Activated T-cell treated with anti-CD3 and anti-CD28 coated beads, Interleukin-2, amount 50 U/mL, for 48 hours (primary cell): Measurements from ENCODE around the gene PTOV1.

Source experiments
- DNase-seq, 2 experiments: peaks; one replicate each; pipeline ENCODE4 v3.0.0-alpha.2; 2020

Gene PTOV1

GRCh38 chr19:49860336-49861102 lies 9.6 kb downstream of the PTOV1 start:
- DNase-seq, result no peak

- DNase-seq, result no peak
These were observed 10.1 kb downstream of the PTOV1 start for GRCh38 chr19:49861107-49861506.

GRCh38 chr19:49861541-49862378 lies 10.8 kb downstream of the PTOV1 start:
- no peak for DNase-seq

GRCh38 chr19:49862391-49863253 lies 11.7 kb downstream of the PTOV1 start:
- DNase-seq, result peak; percentile 38 to 52

- DNase-seq, result no peak
These were observed 12.4 kb downstream of the PTOV1 start for GRCh38 chr19:49863254-49863934.

- DNase-seq, result no peak
These were observed 13.0 kb downstream of the PTOV1 start for GRCh38 chr19:49863935-49864320.

GRCh38 chr19:49864890-49865289 lies 13.9 kb downstream of the PTOV1 start:
- DNase-seq, result no peak

- peak; percentile 92 to 94 for DNase-seq
These were observed 16.2 kb downstream of the PTOV1 start, which contains the start of gene PNKP for GRCh38 chr19:49866933-49867782. Gene PNKP, minus strand, starts transcription at chr19:49867576. Its CDS starts 372 bp downstream, at chr19:49867204.

- DNase-seq, result no peak
These were observed 18.1 kb downstream of the PTOV1 start for GRCh38 chr19:49869009-49869483.

- DNase-seq, result peak; percentile 95 to 96
These were observed 18.7 kb downstream of the PTOV1 start for GRCh38 chr19:49869484-49870308.

- no peak for DNase-seq
These were observed 19.4 kb downstream of the PTOV1 start for GRCh38 chr19:49870309-49870901.

GRCh38 chr19:49871349-49871985 lies 20.5 kb downstream of the PTOV1 start:
- DNase-seq, result no peak

- no peak for DNase-seq
These were observed 21.5 kb downstream of the PTOV1 start for GRCh38 chr19:49872245-49873128.

GRCh38 chr19:49873129-49873521 lies 22.2 kb downstream of the PTOV1 start:
- DNase-seq, result no peak

- no peak for DNase-seq
These were observed 22.9 kb downstream of the PTOV1 start for GRCh38 chr19:49873834-49874233.

GRCh38 chr19:49874503-49875157 lies 23.7 kb downstream of the PTOV1 start:
- no peak for DNase-seq

GRCh38 chr19:49875177-49875576 lies 24.2 kb downstream of the PTOV1 start:
- DNase-seq, result no peak
